Mammary epithelial cell (primary cell): ENCODE data around the gene CACNG1.

ENCODE experiments used
- EZH2 ChIP-seq: IDR thresholded peaks from 2 replicates; pipeline ENCODE4 v1.6.1; 2012; ENCODE audit warnings: low read length, inconsistent platforms, borderline replicate concordance
- TF ChIP-seq, protein P1 (sequence below), 2 donors: IDR thresholded peaks in 1 of 2; conservative IDR thresholded peaks in 1 of 2; 2 replicates each; pipeline ENCODE4 v1.5.1; 2011 to 2012; ENCODE audit warnings: inconsistent platforms in 2 of 2, low read length in 2 of 2, mild to moderate bottlenecking in 2 of 2, control low read depth in 1 of 2, low read depth in 1 of 2; ENCODE audit not compliant: insufficient read depth in 1 of 2; ENCODE audit errors: extremely low read depth in 1 of 2

DNA sequence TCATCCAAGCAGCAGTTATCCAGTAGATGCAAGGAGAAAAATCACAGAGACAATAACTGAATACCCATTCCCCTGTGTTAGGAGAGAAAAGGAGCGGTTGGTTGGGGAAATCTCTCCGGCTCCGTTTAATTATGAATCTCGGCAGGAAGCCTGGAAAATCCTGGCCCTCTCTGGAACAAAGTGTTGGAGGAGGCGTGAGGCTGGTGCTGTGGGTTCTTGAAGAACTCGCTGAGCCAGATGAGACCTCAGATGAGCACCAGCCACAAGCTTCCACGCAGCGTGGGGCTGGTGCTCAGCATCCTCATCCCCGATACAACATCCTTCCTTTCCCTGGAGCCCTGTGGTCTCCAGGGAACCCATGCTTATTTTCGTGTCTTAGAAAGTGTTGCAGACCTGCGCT lies 40.2 kb upstream of the CACNG1 start:
- TF ChIP-seq, protein P1, sequence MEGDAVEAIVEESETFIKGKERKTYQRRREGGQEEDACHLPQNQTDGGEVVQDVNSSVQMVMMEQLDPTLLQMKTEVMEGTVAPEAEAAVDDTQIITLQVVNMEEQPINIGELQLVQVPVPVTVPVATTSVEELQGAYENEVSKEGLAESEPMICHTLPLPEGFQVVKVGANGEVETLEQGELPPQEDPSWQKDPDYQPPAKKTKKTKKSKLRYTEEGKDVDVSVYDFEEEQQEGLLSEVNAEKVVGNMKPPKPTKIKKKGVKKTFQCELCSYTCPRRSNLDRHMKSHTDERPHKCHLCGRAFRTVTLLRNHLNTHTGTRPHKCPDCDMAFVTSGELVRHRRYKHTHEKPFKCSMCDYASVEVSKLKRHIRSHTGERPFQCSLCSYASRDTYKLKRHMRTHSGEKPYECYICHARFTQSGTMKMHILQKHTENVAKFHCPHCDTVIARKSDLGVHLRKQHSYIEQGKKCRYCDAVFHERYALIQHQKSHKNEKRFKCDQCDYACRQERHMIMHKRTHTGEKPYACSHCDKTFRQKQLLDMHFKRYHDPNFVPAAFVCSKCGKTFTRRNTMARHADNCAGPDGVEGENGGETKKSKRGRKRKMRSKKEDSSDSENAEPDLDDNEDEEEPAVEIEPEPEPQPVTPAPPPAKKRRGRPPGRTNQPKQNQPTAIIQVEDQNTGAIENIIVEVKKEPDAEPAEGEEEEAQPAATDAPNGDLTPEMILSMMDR (conservative IDR thresholded peaks at IDR 0.05 in 1 of 2, IDR thresholded peaks at IDR 0.05 in 1 of 2; ENCODE audit: extremely low read depth in 1 of 2, insufficient read depth in 1 of 2, low read depth in 1 of 2, low read length in 2 of 2): no peak
- no peak for TF ChIP-seq EZH2
